ENCODE results near the gene ZFP1.

ZFP1 gene

DNA sequence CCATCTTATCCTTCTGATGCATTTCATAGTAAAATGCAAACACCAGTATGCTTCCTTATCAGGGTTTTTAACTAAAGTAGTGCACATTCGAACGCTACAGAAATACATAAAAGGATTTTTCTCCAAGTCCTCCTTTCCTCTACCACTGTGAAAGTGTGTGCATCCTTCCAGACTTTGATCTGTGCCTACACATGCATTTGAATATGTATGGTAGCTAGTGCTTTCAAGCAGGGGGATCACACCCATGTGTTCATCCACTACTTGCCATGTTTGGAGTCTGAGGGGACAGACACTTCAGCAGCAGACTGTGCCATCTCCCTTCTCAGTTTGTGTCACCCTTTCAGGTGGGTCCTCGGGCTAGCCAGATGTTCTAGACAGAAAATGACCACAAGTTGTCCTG, 46.7 kb upstream of the ZFP1 start:
- Histone ChIP-seq H4K20me1 (ENCODE audit: insufficient read depth) (no peaks in the 10 kb centered on the region), H3K4me2 (no peak overlapping the region), H3K79me2 (ENCODE audit: insufficient read depth, low read depth) (no peaks in the 10 kb centered on the region), H3K27me3 (ENCODE audit: insufficient read depth, low read depth) (no peaks in the 10 kb centered on the region), H3K36me3 (ENCODE audit: insufficient read depth) (no peaks in the 10 kb centered on the region), H3K4me3 (IDR thresholded peaks at IDR 0.05; ENCODE audit: insufficient read depth, low read depth, low read length) (no peak overlapping the region), H3K9ac (no peak overlapping the region), H3K4me1 (ENCODE audit: low read depth, poor library complexity, severe bottlenecking) (no peaks in the 10 kb centered on the region), H2AFZ (ENCODE audit: low read depth) (no peak overlapping the region), H3K27ac (no peak overlapping the region)
- TF ChIP-seq CTCF (conservative IDR thresholded peaks at IDR 0.05; ENCODE audit: low read depth, low read length) = no peak

GRCh38 chr16:75102595-75102994, 45.7 kb upstream of the ZFP1 start:
- Histone ChIP-seq H4K20me1 (ENCODE audit: insufficient read depth) (no peaks in the 10 kb centered on the region), H2AFZ (ENCODE audit: low read depth) (no peak overlapping the region), H3K9ac (no peak overlapping the region), H3K4me2 (no peak overlapping the region), H3K4me3 (IDR thresholded peaks at IDR 0.05; ENCODE audit: insufficient read depth, low read depth, low read length) (no peak overlapping the region), H3K27me3 (ENCODE audit: insufficient read depth, low read depth) (no peaks in the 10 kb centered on the region), H3K36me3 (ENCODE audit: insufficient read depth) (no peaks in the 10 kb centered on the region), H3K4me1 (ENCODE audit: low read depth, poor library complexity, severe bottlenecking) (no peaks in the 10 kb centered on the region), H3K27ac (no peak overlapping the region), H3K79me2 (ENCODE audit: insufficient read depth, low read depth) (no peaks in the 10 kb centered on the region)
- TF ChIP-seq CTCF (conservative IDR thresholded peaks at IDR 0.05; ENCODE audit: low read depth, low read length) = no peak

DNA sequence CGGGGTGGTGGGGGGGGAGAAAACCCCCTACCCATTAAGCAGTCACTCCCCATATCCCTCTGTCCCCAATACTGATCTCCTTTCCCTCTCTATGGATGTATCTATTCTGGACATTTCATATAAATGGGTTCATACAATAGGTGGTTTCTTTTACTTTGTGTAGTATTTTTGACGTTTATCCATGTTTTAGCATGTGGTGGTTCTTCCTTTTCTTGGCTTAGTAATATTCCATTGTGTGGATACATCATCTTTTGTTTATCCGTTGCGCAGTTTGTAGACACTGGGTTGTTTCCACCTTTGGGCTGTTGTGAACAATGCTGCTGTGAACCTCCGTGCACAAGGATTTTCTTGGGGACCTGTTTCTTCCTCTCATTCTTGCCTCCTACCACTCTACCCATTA, 44.3 kb upstream of the ZFP1 start:
- TF ChIP-seq CTCF (conservative IDR thresholded peaks at IDR 0.05; ENCODE audit: low read depth, low read length) = no peak
- no peak overlapping the region for H3K27ac ChIP-seq
- H3K36me3 ChIP-seq (ENCODE audit: insufficient read depth) = no peaks in the 10 kb centered on the region
- no peak overlapping the region for H3K4me3 ChIP-seq (IDR thresholded peaks at IDR 0.05; ENCODE audit: insufficient read depth, low read depth, low read length)
- no peaks in the 10 kb centered on the region for H3K27me3 ChIP-seq (ENCODE audit: insufficient read depth, low read depth)
- no peak overlapping the region for H2AFZ ChIP-seq (ENCODE audit: low read depth)
- no peak overlapping the region for H3K4me2 ChIP-seq
- no peaks in the 10 kb centered on the region for H4K20me1 ChIP-seq (ENCODE audit: insufficient read depth)
- H3K79me2 ChIP-seq (ENCODE audit: insufficient read depth, low read depth) = no peaks in the 10 kb centered on the region
- no peak overlapping the region for H3K9ac ChIP-seq
- H3K4me1 ChIP-seq (ENCODE audit: low read depth, poor library complexity, severe bottlenecking) = no peaks in the 10 kb centered on the region

DNA sequence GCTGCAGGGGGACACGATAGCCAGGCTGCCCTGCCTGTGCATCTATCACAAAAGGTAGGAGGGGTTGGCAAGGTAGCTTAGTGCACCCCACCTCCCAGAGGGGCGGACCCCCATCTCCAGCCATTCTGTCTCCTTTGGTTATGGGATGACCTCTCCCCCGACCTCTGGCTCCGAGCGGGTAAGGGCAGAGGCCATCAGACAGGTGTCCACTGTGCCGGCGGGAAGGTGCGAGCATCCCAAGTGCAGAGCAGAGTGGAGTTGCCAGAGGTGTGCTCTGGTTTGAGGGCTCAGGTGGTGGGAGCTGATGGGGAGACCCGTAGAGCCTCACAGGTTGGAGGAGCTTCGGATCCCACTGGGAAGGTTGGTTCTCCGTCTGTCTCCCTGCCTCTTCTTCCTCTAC, 43.5 kb upstream of the ZFP1 start:
- Histone ChIP-seq H4K20me1 (ENCODE audit: insufficient read depth) (no peaks in the 10 kb centered on the region), H3K4me3 (IDR thresholded peaks at IDR 0.05; ENCODE audit: insufficient read depth, low read depth, low read length) (no peak overlapping the region), H3K4me1 (ENCODE audit: low read depth, poor library complexity, severe bottlenecking) (no peaks in the 10 kb centered on the region), H3K27ac (no peak overlapping the region), H3K36me3 (ENCODE audit: insufficient read depth) (no peaks in the 10 kb centered on the region), H3K79me2 (ENCODE audit: insufficient read depth, low read depth) (no peaks in the 10 kb centered on the region), H3K9ac (no peak overlapping the region), H3K27me3 (ENCODE audit: insufficient read depth, low read depth) (no peaks in the 10 kb centered on the region), H3K4me2 (no peak overlapping the region), H2AFZ (ENCODE audit: low read depth) (no peak overlapping the region)
- no peak for TF ChIP-seq CTCF (conservative IDR thresholded peaks at IDR 0.05; ENCODE audit: low read depth, low read length)

All from KMS-11 (cell line).